ENCODE measurements around the gene FES. TPM values are rescaled to one million over a fixed set of nuclear protein-coding genes. Genes with fewer than 3 reads are reported as not detected.

Gene FES
- total and polyA plus RNA-seq, 10 of the 15 experiments (the other 5 are each of a cell fraction or from before 2014, with no cell fraction given), result 0.07 to 23.9 (median 9.9) TPM

DNA sequence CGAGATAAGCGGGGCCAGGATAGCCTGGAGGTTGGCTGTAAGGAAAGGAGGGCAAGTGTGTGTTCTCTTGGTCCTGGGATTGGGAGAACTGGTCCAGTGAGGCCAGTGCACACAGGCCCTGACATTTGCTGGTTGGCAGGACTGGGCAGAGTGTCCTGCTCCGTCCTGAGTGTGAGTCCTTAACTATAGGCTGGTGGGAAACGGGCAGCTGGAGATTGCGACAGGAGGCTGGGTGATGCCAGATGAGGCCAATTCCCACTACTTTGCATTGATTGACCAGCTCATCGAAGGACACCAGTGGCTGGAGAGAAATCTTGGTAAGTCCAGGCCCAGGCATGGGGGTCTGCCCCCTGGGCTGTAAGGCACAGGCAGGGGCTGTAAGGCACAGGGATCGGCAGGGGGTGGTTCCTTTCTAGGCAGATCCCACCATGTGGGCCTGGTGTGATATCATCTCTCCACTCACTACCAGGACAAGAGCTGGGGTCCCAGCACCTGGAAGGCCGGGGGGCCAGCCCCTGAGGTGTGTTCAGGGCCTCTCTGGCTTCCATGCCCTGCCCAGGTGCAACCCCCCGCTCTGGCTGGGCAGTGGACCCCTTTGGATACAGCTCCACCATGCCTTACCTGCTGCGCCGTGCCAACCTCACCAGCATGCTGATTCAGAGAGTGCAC, 22.0 kb downstream of the FES start:
- no peaks in the 10 kb centered on the region; the same call in 1 of the 2 replicates for H4K20me1 ChIP-seq (ENCODE audit: control insufficient read depth, insufficient read depth)
- POLR2A ChIA-PET, result interaction anchor here (7.6 kb wide), 1 partner anchor 26 kb away, joined by 113 read pairs; the partner anchor contains the start of genes HDDC3 and UNC45A
- H3K27me3 ChIP-seq (replicated peaks in 1 of 2; ENCODE audit: control insufficient read depth in 2 of 2, insufficient read depth in 2 of 2, low read length in 1 of 2), result no peaks in the 10 kb centered on the region
- CTCF ChIA-PET, result interaction anchor here (15.1 kb wide), 1 partner anchor 23 kb away, joined by 480 read pairs; the partner anchor contains the start of genes HDDC3 and UNC45A
- FAIRE-seq, result no peak
- H3K9me3 ChIP-seq (replicated peaks; ENCODE audit: control insufficient read depth, insufficient read depth, low read length), result no peaks in the 10 kb centered on the region
- no peak overlapping the region for H2AFZ ChIP-seq (ENCODE audit: control insufficient read depth, low read depth, low read length)
- intact Hi-C loops (cut with micrococcal nuclease; ENCODE audit: unreplicated experiment), result no loop called here
- in situ Hi-C loops (cut with MboI), result no loop called here
- H3K27ac ChIP-seq (ENCODE audit: control insufficient read depth, insufficient read depth), result no peak overlapping the region
- SMC1A ChIA-PET (ENCODE audit: uncharacterized antibody, unreplicated experiment), result interaction anchor here (1.4 to 12.3 kb wide), 2 partner anchors 17 to 26 kb away, joined by 3 to 225 read pairs; partner anchors contain the start of genes HDDC3 and UNC45A
- DNase-seq (ENCODE audit: low read depth, low spot score), result no peak
- H3K36me3 ChIP-seq (ENCODE audit: control insufficient read depth in 2 of 2, insufficient read depth in 2 of 2, low read length in 1 of 2), result peaks cover 18 to 40% of the 10 kb centered on the region in 2 experiments
- peaks cover 10% of the 10 kb centered on the region for H3K4me1 ChIP-seq (ENCODE audit: control insufficient read depth, insufficient read depth, low read length)
- no peak overlapping the region for H3K4me3 ChIP-seq
- ATAC-seq, result no peak
- BruUV-seq (replicated peaks), result TSS peak; percentile 27
- WGBS (ENCODE audit: insufficient coverage, insufficient replicate concordance, low lambda C conversion rate, missing lambda C conversion rate), result 97% methylated on average over 11 of the region's 11 CpGs
- H3K9ac ChIP-seq (ENCODE audit: control insufficient read depth, insufficient read depth, low read length), result no peak overlapping the region
- H3K79me2 ChIP-seq (ENCODE audit: control insufficient read depth, insufficient read depth, low read length), result peaks cover 18% of the 10 kb centered on the region
- RAD21 ChIA-PET (ENCODE audit: unreplicated experiment), result interaction anchor here (9.2 kb wide), 1 partner anchor 26 kb away, joined by 193 read pairs; the partner anchor contains the start of genes HDDC3 and UNC45A
- no peak overlapping the region for H3K4me2 ChIP-seq (ENCODE audit: control insufficient read depth, insufficient read depth)
- TF ChIP-seq PKNOX1 (IDR thresholded peaks at IDR 0.05), result no peak
- TF ChIP-seq MYB (IDR thresholded peaks at IDR 0.05; ENCODE audit: borderline replicate concordance, low read depth, low read length), result no peak
- no peak for TF ChIP-seq ZNF217 (IDR thresholded peaks at IDR 0.05)
- TF ChIP-seq SIN3A (IDR thresholded peaks at IDR 0.05; ENCODE audit: low read depth, low read length), result no peak
- no peak for TF ChIP-seq BMI1 (IDR thresholded peaks at IDR 0.05; ENCODE audit: borderline replicate concordance)
- no peak for TF ChIP-seq CREB1 (IDR thresholded peaks at IDR 0.05; ENCODE audit: low read depth)
- no peak for TF ChIP-seq WRNIP1 (IDR thresholded peaks at IDR 0.05; ENCODE audit: borderline replicate concordance, low read depth, low read length)
- TF ChIP-seq E2F4 (IDR thresholded peaks at IDR 0.05; ENCODE audit: low read depth, low read length), result no peak
- no peak for TF ChIP-seq CHD1 (IDR thresholded peaks at IDR 0.05; ENCODE audit: low read depth, low read length)
- TF ChIP-seq REST (IDR thresholded peaks at IDR 0.05; ENCODE audit: low read depth, low read length), result no peak
- no peak for TF ChIP-seq STAT1 (conservative IDR thresholded peaks at IDR 0.05)
- no peak for TF ChIP-seq BCL11A (IDR thresholded peaks at IDR 0.05; ENCODE audit: low read depth, low read length)
- no peak for TF ChIP-seq BCLAF1 (IDR thresholded peaks at IDR 0.05)
- TF ChIP-seq RBBP5 (conservative IDR thresholded peaks at IDR 0.05), result no peak

Measured in GM12878 (cell line).